RWPE1 (cell line): ENCODE data around the gene KLHL11.
A peak's percentile ranks its signal among the peaks of the same experiment; 100 is the strongest.
"Not testable (repeated sequence)": the region's sequence is repeated elsewhere in the genome, so short reads cannot be mapped to it uniquely, and the experiment has no call there.

Experiments used
- CTCF ChIA-PET: fragments of 350-600 bp; sonication (Branson Sonifier 250); formaldehyde crosslinking; extraction: SDS; loops from one replicate; lab custom pipeline; 2021; lab: Yijun Ruan, JAX
- POLR2A ChIA-PET: fragments of 400-600 bp; formaldehyde crosslinking; extraction: SDS; loops from one replicate; lab custom pipeline; 2020; ENCODE audit warnings: antibody characterized with exemption; ENCODE audit not compliant: low non-redundant PET; lab: Yijun Ruan, JAX
- DNase-seq: peaks from one replicate; pipeline ENCODE4 v3.0.0; 2012; ENCODE audit warnings: low spot score
- H3K27ac ChIP-seq: fragments of 450-650 bp; 2 replicates; pipeline ENCODE4 v1.5.1; 2017
- TF ChIP-seq, protein P1 (sequence below): fragments of 450-650 bp; conservative IDR thresholded peaks from 2 replicates; pipeline ENCODE4 v1.5.1; 2017; ENCODE audit warnings: low read depth, mild to moderate bottlenecking

KLHL11 gene

DNA sequence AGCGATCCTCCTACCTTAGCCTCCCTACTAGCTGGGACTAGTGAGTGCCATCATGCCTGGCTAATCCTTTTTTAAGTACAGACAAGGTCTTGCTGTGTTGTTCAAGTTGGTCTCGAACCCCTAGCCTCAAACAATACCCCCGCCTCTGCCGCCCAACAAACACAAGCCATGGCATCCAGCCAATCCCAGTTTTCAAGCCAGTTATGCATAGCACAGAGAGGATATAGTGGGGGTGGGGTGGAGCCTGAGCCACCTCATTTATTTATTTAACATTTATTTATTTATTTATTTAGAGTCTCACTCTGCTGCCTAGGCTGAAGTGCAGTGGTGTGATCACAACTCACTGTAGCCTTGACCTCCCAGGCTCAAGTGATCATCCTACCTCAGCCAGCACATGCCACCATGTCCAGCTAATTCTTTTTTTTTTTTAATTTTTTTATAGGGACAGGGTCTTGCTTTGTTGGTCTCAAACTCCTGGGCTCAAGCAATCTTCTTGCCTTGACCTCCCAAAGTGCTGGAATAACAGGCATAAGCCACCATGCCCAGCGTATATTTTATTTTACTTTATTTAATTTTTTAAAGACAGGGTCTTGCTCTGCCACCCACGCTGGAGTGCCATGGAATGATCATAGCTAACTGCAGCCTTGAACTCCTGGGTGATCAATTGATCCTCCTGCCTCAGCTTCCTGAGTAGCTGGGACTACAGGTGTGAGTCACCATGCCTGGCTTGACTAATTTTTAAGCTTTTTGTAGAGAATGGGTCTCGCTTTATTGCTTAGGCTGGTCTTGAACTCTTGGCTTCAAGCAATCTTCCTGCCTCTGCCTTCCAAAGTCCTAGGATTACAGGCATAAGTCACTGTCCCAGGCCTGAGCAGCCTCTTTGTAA, 26.2 kb upstream of the KLHL11 start:
- DNase-seq, result no peak
- TF ChIP-seq, protein P1, sequence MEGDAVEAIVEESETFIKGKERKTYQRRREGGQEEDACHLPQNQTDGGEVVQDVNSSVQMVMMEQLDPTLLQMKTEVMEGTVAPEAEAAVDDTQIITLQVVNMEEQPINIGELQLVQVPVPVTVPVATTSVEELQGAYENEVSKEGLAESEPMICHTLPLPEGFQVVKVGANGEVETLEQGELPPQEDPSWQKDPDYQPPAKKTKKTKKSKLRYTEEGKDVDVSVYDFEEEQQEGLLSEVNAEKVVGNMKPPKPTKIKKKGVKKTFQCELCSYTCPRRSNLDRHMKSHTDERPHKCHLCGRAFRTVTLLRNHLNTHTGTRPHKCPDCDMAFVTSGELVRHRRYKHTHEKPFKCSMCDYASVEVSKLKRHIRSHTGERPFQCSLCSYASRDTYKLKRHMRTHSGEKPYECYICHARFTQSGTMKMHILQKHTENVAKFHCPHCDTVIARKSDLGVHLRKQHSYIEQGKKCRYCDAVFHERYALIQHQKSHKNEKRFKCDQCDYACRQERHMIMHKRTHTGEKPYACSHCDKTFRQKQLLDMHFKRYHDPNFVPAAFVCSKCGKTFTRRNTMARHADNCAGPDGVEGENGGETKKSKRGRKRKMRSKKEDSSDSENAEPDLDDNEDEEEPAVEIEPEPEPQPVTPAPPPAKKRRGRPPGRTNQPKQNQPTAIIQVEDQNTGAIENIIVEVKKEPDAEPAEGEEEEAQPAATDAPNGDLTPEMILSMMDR, result no peak
- ChIA-PET POLR2A (no interaction called here), CTCF (interaction anchor here (0.6 kb wide), 1 partner anchor 148 kb away, joined by 4 read pairs; no protein-coding TSS in a partner anchor)
- peak overlapping the region; percentile 37 for H3K27ac ChIP-seq

DNA sequence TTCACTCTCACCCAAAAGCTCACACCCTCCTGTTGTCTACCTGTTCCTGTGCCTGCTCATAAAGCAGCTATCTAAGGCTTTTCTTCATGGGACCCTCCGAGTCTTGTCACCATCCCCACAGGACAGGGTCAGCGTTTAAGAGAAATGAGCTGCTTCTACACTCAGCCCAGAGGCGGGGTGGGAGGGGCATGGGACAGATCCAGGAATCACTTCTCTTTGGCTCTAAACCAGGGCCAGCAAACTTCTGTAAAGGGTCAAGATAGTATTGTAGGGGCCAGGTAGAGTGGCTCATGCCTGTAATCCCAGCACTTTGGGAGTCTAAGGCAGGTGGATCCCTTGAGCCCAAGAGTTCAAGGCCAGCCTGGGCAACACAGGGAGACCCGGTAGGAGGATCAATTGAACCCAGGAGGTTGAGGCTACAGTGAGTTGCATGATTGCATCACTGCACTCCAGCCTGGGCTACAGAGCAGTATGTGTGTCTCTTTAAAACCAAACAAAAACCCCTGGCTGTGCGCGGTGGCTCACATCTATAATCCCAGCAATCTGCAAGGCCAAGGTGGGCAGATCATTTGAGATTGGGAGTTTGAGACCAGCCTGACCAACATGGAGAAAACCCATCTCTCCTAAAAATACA, 23.2 kb upstream of the KLHL11 start:
- ChIA-PET CTCF (interaction anchor here (0.9 kb wide), 1 partner anchor 13 kb away, joined by 3 read pairs; no protein-coding TSS in a partner anchor), POLR2A (no interaction called here)
- DNase-seq, result no peak
- TF ChIP-seq, protein P1, result no peak
- peak overlapping the region; percentile 10 for H3K27ac ChIP-seq

DNA sequence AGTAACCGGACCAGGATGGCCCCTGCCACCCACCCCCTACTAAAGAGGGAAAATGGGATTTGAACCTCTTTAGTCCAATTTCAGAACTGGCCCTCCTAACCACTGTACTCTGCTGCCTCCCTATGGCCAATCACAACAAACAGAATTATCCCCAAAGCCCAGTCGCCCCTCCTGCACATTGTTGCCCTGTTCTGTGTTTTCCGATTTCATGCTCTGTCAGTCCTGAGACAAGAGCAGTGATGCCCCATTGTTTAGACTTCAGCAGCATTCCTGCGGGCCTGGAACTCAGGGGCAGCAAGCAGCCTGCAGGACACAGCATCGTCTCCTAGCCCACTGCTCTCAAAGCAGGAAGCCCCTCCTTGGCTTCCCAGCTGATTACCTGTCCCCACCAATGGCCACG, 20.5 kb upstream of the KLHL11 start:
- POLR2A ChIA-PET, result no interaction called here
- H3K27ac ChIP-seq, result no peak overlapping the region
- TF ChIP-seq, protein P1, result peak; percentile 31; the same call in 1 of the 2 replicates
- DNase-seq, result no peak
- CTCF ChIA-PET, result interaction anchor here (0.7 kb wide), 1 partner anchor 15 kb away, joined by 4 read pairs; no protein-coding TSS in a partner anchor

DNA sequence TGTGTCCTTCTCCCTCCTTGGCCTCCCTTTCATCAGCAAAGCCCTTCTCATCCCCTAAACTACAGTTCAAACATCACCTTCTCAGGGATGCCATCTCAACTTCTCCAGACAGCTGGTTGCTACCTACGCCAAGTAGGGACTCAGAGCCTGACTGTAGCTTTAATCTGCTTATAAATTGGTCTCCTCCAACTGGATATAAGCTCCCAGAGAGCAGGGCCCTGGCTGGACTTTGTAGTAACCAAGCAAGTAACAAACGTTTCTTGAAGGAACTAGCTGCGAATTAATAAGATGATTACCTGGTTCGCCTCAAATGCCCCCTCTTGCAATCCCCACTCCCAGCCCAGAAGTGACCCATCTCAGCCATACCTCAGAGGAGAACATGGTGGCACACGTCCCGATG, 17.5 kb upstream of the KLHL11 start:
- DNase-seq, result no peak
- ChIA-PET CTCF (no interaction called here), POLR2A (no interaction called here)
- H3K27ac ChIP-seq, result peak overlapping the region; percentile 23; the same call in 1 of the 2 replicates
- TF ChIP-seq, protein P1, result no peak

DNA sequence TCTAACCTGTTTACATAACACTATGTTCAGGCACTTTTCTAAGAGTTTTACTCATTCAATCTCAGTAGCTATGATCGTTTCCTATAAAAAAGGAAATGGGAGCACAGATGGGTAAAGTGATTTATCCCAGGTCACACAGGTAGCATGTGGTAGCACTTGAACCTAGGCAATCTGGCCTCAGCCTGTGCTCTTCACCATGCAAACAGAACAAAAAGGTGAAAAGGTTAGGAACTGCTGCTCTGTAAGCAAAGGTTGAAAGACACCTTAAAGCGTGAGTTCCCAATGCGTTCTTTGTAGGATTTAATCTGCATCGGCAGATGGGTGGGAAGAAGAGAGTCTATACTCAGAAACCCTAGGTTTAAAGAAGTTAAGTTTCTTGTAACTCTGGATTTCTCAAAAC, 14.9 kb upstream of the KLHL11 start:
- POLR2A ChIA-PET, result no interaction called here
- TF ChIP-seq, protein P1, result no peak
- DNase-seq, result no peak
- no peak overlapping the region for H3K27ac ChIP-seq
- CTCF ChIA-PET, result no interaction called here

DNA sequence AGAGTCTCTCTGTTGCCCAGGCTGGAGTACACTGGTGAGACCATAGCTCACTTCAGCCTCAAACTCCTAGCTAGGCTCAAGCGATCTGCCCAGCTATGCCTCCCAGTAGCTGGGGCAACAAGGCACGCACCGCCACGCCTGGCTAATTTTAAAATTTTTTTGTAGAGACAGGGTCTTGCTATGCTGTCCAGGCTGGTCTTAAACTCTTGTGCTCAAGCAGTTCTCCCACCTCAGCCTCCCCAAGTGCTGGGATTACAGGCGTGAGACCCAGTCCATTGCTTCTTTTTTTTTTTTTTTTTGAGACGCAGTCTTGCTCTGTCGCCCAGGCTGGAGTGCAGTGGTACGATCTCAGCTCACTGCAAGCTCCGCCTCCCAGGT, 9.1 kb upstream of the KLHL11 start:
- CTCF ChIA-PET, result interaction anchor here (0.7 to 0.9 kb wide), 2 partner anchors 36 to 178 kb away, joined by 3 to 8 read pairs; no protein-coding TSS in a partner anchor
- H3K27ac ChIP-seq, result peak overlapping the region; percentile 12
- POLR2A ChIA-PET, result interaction anchor here (0.7 kb wide), 1 partner anchor 80 kb away, joined by 3 read pairs; no protein-coding TSS in a partner anchor
- not testable (repeated sequence) for DNase-seq
